ENCODE measurements around the gene NWD2.

The NWD2 gene

DNA sequence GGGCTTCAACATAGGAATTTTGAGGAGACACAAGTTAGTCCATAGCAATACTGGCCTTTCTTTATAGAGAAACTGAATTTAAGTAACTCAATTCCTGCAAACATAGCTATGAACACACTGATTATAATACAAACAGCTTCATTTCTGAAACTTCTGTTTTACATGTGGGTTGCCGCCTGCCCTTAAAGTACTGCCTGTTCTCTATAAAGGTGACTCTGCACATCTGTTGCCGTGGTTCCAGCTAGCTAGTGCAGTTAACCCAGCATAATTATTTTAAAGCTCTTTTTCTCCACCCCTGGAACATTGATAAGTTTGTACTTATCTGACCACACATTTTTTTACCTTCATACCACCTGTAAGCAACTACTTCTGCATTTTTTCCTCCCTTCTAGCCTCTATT, 177.6 kb downstream of the NWD2 start:
- DNase-seq (ENCODE audit: low spot score): no peak
- CTCF ChIA-PET: no interaction called here
- TF ChIP-seq, protein P1, sequence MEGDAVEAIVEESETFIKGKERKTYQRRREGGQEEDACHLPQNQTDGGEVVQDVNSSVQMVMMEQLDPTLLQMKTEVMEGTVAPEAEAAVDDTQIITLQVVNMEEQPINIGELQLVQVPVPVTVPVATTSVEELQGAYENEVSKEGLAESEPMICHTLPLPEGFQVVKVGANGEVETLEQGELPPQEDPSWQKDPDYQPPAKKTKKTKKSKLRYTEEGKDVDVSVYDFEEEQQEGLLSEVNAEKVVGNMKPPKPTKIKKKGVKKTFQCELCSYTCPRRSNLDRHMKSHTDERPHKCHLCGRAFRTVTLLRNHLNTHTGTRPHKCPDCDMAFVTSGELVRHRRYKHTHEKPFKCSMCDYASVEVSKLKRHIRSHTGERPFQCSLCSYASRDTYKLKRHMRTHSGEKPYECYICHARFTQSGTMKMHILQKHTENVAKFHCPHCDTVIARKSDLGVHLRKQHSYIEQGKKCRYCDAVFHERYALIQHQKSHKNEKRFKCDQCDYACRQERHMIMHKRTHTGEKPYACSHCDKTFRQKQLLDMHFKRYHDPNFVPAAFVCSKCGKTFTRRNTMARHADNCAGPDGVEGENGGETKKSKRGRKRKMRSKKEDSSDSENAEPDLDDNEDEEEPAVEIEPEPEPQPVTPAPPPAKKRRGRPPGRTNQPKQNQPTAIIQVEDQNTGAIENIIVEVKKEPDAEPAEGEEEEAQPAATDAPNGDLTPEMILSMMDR (conservative IDR thresholded peaks at IDR 0.05; ENCODE audit: low read depth): no peak
- POLR2A ChIA-PET (ENCODE audit: low non-redundant PET): no interaction called here
- H3K27ac ChIP-seq: no peak overlapping the region

DNA sequence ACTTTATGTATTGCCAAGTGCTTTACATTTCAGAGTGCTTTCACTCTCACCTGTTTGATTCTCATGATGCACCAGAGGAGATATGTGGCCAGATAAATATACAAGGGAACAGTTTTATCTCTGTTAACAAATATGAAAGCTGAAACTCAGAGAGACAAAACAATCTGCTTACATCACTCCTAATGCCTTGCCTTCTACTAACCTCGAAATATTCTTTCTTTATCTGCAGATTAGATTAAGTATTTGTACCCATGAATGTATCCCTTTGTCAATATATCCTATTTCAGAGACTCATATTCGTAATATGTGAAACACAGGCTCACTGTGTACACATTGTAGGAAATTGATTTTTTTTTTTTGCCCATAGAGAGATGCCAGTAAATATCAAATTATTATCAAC, 178.1 kb downstream of the NWD2 start:
- TF ChIP-seq, protein P1 (conservative IDR thresholded peaks at IDR 0.05; ENCODE audit: low read depth): no peak
- DNase-seq (ENCODE audit: low spot score): no peak
- POLR2A ChIA-PET (ENCODE audit: low non-redundant PET): no interaction called here
- CTCF ChIA-PET: no interaction called here
- H3K27ac ChIP-seq: no peak overlapping the region

DNA sequence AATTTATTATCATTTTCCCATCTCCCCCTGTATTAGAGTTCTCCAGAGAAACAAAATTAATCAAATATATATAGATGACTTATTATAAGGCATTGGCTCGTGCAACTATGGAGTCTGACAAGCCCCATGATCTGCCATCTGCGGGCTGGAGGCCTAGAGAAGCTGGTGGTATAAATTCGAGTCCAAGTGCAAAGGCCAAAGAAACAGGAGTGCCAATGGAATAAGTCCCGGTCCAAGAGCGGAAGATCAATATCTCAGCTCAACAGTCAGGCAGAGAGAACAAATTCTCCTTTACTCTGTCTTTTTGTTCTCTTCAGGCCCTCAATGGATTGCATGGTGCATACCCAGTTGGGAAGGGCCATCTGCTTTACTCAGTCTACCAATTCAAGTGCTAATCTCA, 178.8 kb downstream of the NWD2 start:
- TF ChIP-seq, protein P1 (conservative IDR thresholded peaks at IDR 0.05; ENCODE audit: low read depth): no peak

DNA sequence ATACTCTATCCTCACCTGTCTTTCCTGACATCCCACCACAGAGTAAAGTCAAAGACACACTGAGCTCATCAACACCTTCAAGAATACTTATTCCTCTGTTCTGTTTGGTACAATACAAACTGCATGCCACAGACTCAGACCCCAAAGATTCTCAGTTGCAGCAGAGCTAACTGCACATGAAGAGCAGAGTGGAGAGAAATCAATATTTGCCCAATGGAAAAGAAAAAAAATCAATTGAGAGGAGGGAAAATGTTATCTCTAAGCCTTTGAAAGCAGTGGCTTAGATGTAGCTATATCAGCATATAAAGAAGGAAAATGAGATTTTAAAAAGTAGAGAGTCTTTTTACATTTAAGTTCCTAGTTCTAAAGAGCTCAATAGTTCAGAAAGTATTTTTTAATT, 180.2 kb downstream of the NWD2 start:
- CTCF ChIA-PET: no interaction called here
- POLR2A ChIA-PET (ENCODE audit: low non-redundant PET): no interaction called here

More for the DNA sequence above, 178.8 kb downstream of the NWD2 start:
- H3K27ac ChIP-seq: no peak overlapping the region
- ChIA-PET POLR2A (ENCODE audit: low non-redundant PET) (no interaction called here), CTCF (interaction anchor here (0.5 kb wide), 1 partner anchor 146 kb away, joined by 4 read pairs; no protein-coding TSS in a partner anchor)
- no peak for DNase-seq (ENCODE audit: low spot score)

DNA sequence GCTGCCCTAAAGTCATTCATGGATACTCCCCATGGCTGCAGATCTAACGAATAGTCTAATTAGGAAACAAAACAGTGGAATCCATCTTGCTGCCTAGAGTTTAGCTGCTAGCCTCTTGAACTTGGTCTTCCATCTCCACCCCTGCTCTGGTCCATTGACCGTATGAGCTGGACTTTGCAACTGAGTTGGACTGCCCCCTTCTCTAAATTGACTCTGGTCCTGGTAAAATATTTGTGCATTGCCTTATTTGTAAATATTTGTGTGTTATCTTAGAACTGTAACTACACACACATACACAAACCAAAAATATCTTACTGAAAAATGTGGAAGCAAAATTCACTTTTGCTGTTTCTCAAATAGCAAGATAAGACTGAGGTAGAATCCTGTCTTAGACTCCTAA, 181.3 kb downstream of the NWD2 start:
- TF ChIP-seq, protein P1 (conservative IDR thresholded peaks at IDR 0.05; ENCODE audit: low read depth): no peak
- ChIA-PET POLR2A (ENCODE audit: low non-redundant PET) (no interaction called here), CTCF (no interaction called here)
- H3K27ac ChIP-seq: no peak overlapping the region
- no peak for DNase-seq (ENCODE audit: low spot score)

More for the DNA sequence above, 180.2 kb downstream of the NWD2 start:
- no peak for DNase-seq (ENCODE audit: low spot score)
- TF ChIP-seq, protein P1 (conservative IDR thresholded peaks at IDR 0.05; ENCODE audit: low read depth): no peak
- H3K27ac ChIP-seq: no peak overlapping the region

DNA sequence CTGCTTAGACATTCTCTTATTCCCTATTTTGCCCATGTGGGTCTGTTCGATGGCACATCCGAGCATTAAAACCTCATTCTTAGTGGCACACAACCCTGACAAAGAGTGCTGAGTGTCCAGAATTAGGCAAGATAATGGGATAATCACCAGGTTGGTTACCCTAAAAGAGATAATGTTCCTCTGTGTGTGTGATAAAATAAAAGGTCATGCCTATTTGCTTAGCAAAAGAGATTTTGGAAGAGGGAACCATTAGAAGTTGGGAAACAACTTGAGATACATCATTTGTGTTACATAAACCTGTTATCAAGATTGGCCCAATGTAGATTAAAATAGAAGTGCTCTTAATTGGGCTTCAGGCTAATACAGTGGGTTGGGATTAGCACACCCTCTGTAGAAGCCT, 182.7 kb downstream of the NWD2 start:
- TF ChIP-seq, protein P1 (conservative IDR thresholded peaks at IDR 0.05; ENCODE audit: low read depth): no peak
- ChIA-PET CTCF (no interaction called here), POLR2A (ENCODE audit: low non-redundant PET) (no interaction called here)
- no peak for DNase-seq (ENCODE audit: low spot score)
- H3K27ac ChIP-seq: no peak overlapping the region

DNA sequence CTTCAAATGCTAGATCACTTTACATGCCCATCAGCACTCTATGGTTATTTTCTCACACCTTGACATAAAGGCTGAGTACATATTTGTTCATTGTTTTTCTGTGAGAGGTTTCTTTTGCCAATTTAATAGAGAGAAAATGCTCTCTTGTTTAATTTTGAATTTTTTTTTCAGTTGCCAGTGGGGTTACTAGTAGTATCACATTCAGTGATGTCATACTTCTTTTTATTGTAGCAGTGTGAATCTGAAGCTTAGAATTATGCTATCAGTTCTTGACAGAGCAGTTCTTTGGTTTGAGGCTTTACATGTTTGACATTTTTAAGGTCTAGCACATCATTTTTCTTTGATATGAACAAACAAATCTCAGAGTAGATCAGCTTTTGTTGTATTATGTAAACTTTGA, 185.4 kb downstream of the NWD2 start:
- ChIA-PET CTCF (interaction anchor here (0.7 kb wide), 1 partner anchor 29 kb away, joined by 3 read pairs; no protein-coding TSS in a partner anchor), POLR2A (ENCODE audit: low non-redundant PET) (no interaction called here)
- DNase-seq (ENCODE audit: low spot score): no peak
- H3K27ac ChIP-seq: no peak overlapping the region
- TF ChIP-seq, protein P1 (conservative IDR thresholded peaks at IDR 0.05; ENCODE audit: low read depth): no peak
